ENCODE data around the gene MRPL1.
"Not testable (repeated sequence)": the region's sequence is repeated elsewhere in the genome, so short reads cannot be mapped to it uniquely, and the experiment has no call there.

The MRPL1 gene

DNA sequence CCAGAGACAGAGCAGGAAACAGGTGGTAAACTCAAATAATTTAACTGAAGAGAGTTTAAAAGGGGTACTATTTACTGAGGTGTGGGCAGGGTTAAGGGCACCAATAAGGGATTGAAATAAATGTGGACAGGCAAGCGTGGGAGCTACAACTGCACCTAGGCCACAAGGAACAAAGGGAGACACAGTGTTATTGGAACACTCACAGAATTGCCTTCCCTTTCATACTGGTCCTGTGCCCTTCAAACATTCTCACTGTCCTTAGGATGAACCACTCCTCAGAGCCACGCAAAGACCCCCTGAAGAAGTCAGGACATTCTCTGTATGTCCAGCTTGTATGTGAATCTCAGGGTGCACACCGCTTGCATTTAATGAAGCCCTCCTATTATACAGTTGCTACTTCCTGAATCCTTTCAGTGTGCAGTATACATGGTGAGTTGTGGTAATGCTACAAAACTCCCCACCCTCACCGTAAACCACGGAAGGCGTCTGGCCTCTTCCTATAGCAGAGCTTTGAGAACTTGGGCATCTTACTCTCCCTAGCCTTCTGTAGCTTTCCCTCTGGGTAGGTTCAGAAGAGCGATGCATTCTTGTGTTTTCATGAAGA lies 9.6 kb upstream of the MRPL1 start:
- no peak for DNase-seq

DNA sequence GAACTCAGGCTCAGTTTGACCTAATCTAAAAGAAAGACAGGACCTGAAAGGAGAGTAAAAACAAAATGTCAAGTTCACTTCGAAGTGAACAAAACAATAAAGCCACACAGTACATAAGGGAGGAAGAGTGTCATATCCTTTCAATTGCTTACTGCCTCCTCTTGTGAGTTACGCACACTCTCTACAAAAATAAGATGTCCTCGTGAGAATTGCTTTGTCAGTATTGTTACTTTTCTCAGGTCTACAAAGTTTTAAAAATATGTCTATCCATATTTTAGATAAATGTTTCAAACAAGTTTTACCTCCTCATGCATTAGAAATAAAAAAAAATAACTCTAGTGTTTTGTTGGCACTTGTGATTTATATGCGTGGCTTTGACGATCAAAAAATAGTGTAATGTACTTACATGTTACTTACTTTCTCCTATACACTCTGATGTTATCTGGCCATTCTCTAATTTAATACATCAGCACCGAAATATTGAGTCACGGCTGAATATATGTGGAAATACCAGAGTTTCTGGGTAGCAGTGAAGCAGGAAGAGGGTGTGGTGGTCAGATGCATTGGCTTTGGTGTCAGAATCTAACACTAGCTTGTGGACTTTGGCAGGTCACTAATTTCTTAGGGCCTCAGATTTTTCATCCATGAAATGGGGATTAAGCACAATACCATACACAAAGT lies 8.1 kb upstream of the MRPL1 start:
- no peak for DNase-seq

DNA sequence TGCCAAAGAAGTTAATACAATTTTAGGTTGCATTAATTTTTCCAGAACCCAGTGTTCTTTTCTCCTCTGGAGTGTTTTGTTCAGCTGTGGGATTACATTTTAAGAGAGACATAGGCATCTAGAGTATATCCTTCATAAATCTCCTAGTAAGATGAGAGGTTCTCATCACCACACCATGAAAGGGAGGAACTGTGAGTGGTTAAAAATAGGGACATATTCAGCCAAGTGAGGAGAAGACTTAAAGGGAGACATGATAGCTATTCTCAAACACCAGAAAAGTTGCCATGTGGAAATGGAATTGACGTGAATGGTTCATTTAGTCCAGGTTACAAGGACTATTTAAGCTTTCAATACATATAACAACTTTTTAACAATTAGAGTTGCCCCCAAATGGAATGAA lies 6.5 kb upstream of the MRPL1 start:
- no peak for DNase-seq

DNA sequence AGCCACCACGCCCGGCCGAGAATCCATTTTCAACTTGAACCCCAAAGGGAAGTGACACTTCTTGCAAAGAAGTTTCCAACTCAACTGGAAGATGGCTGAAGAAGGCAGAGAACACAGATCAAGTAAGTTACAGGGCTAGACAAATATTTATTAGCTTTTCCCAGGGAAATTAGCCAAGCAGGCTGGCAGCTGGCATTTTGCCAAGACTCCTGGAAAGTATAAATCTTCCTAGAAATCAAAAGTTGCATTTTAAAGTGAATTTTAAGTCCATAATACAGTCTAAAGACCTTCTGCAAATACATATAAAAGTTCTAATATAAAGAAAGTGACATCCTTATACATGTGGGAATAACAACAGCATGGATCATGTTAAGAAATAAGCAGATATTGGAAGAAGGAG lies 3.4 kb upstream of the MRPL1 start:
- no peak for DNase-seq

DNA sequence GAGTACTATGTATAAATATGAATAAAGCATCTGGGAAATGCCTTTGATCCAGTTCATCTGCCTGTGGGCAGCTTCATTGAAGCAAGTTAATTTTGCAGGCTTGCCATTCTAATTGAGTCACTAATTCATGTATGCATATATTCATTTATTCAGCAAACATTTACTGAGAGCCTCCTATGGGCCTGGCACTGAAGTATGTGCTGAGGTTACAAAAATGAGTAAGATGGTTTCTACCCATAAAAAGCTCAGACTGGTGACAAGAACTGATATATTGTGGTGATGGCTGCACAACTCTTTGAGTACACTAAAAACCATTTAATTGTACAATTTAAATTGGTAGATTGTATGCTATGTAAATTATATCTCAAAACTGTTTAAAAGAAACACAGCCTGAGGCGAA lies 1.1 kb upstream of the MRPL1 start:
- DNase-seq = no peak

DNA sequence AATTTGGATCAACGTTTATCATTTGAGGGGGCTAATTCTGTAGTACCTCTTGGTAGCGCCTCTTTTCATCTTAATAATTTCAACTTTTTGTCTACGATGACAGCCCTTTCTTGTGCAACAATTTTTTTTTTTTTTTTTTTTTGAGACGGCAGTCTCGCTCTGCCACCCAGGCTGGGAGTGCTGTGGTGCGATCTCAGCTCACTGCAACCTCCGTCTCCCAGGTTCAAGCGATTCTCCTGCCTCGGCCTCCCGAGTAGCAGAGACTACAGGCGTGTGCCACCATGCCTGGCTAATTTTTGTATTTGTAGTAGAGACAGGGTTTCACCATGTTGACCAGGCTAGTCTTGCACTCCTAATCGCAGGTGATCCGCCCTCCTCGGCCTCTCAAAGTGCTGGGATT lies 711 bp downstream of the MRPL1 start:
- DNase-seq = not testable (repeated sequence)

DNA sequence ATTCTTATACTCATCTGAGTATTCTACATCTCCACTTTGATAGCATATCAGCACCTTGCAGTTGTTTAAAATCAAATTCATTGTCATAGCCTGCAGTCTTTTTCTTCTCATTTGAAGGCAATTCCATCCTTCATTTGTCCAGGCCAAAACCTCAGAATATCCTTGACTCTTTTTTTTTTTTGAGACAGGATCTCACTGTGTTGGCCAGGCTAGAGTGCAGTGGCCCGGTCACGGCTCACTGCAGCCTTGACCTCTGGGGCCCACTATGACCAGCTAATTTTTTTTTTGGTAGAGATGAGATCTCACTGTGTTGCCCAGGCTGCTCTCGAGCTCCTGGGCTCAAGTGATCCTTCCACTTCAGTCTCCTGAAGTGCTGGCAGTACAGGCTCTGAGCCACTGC lies 2.6 kb downstream of the MRPL1 start:
- no peak for DNase-seq

DNA sequence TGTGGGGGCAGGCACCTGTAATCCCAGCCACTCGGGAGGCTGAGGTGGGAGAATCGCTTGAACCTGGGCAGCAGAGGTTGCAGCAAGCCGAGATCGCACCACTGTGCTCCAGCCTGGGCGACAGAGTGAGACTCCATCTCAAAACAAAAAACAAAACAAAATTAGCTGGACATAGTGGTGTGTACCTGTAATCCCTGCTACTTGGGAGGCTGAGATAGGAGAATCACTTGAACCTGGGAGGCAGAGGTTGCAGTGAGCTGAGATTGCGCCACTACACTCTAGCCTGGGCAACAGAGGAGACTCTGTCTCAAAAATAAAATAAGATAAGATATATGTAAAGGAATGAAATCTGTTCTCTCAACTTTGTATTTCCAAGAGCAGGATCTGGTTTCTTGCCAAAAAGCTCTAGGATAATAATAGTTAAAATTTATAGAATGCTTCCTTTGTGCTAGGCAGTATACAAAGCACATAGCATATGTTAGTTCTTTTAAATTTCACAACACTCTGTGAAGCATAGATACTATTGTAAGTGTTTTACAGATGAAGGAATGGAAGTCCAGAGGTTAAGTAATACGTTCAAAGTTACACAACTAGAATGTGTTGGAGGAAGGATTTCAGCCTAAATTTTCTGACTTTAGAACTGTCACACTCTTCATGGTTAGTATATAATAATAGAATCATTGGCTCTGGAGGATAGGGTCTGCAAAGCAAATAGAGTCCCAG lies 10.3 kb downstream of the MRPL1 start:
- DNase-seq = no peak

DNA sequence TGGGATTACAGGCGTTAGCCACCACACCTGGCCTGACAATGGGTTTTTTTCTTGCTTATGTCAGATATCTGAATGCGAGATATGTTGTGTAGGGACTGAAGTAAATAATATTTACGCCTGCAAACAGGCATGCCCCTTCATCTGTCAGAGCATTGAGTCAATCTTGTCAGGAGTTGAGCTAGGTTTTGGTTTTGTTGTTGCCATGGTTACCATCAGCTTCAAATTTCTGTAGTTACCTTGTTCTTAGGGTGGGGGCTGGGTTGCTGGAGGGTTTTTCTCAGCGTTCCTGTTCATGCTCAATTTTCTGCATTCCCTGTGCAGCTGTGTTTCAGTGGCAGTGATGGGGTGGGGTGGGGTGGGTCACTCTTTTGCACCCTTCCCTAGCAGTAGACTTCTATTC lies 14.5 kb downstream of the MRPL1 start:
- DNase-seq = no peak

DNA sequence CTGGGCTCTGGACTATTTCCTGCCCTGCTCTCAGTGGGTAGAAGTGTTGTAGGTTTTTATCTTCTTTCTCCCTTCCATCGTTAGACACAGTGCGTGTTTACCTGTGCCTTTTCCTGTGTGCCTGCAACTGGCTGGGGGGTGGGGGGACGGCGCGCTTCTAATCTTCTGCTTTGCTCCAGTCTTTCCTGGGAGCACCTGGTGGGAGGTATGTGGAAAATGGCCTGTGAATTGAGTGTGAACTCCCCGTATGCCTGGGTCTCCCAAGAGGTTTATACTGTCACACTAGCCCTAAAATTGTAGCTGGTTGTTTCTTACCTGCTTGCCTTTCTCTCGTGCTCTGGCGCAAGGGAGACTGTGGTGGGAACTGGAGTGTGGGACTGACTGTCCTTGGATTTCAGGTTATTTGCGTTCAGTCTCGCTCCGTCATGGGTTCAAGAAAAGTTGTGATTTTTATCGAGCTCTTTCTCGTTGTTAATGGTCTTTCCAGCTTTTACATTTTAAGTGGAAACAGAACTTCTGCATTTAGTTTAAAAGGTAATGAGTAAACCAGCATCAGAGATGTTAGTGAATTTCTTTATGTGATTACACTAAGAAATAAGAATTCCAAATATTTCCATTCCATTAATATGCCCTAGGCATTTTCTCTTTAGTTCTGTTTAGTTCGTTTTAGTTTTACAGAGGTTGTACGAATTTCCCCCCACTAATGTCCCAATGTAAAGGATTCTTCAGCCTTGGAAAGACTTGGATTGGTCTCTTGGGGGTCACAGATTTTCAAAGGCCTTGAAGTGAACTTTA lies 15.3 kb downstream of the MRPL1 start:
- DNase-seq = no peak

DNA sequence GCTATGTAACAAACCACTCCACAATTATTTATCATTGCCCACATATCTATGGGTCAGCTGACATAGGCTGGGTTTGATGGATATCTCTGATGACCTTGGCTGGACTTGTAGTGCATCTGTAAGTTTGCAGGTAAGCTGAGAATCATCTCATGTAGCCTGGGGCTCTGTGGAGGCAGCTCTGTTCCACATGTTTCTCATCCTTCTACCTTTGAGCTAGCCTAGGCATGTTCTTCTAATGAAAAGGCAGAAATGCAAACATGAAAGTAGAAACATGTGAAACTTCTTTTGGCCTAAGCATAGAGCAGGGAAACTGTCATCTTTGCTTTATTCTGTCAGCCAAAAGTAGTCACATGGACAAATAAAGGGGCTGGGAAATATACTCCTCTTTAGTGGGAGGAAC lies 18.2 kb downstream of the MRPL1 start:
- DNase-seq = no peak

DNA sequence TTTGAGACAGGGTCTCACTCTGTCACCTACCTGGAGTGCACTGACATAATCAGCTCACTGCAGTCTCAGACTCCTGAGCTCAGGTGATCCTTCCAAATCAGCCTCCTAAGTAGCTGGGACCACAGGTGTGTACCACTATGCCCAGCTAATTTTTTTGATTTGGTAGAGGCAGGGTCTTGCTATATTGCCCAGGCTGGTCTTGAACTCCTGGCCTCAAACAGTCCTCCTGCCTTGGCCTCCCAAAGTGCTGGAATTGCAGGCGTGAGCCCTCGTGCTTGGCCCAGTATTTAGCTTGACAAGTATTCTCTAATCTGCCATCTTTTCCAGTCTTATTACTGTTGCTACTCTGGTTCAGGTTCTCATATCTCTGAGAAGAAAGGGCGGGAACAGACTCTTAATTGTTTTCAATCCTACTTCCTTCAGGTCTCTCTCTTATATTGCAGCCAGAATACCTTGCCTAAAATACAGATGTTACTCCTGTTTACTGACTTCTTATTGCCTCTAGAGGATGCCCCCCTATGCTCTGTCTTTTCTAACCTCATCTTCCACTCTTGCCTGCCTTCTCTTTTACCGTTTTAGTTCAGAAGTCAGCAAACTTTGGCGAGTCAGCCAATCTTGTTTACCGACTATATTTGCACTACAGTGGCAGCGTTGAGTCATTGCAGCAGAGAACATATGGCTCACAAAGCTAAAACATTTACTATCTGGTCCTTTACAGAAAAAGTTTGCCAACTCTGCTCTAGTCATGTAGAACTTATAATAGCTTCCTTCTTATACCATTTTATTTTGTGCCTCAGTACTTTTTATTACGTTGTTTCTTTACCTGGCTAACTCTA lies 19.0 kb downstream of the MRPL1 start:
- DNase-seq = no peak

DNA sequence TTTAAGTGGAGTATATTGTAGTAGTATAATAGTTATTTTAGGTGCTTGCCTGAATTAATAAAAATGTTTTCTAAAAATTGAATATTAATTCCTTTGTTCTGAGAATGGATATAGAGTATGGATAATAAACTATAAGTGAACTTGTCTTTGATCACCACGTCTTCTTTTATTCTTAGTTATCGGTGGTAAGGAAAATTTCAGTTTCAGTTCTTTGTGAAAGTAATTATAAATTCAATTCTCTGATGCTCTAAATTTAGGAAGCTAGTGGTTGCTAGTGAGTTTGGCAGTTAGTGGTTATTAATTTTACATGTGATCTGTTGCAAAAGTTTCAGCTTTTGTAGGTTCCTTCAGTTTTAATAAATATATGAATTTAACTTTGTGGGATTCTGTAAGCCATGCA lies 30.8 kb downstream of the MRPL1 start:
- DNase-seq = no peak

DNA sequence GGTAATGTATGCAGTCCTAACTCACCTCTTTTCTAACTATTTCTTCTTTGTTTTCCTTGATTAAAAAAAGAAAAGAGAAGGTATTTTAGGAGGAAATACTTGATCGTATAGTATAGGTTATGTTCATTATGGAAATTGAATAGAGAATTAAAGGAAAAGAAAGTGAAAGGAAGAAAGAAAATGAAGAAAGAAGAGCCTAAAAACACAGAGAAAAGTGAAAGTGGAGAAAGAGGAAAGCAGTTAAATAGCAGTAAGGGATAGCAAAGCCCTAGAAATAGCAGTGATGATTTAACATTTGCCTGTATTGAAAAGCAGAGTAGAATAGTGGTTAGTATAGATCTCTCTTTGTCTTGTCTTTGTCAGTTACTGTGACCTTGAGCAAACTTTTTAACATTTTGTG lies 37.0 kb downstream of the MRPL1 start:
- DNase-seq = no peak

DNA sequence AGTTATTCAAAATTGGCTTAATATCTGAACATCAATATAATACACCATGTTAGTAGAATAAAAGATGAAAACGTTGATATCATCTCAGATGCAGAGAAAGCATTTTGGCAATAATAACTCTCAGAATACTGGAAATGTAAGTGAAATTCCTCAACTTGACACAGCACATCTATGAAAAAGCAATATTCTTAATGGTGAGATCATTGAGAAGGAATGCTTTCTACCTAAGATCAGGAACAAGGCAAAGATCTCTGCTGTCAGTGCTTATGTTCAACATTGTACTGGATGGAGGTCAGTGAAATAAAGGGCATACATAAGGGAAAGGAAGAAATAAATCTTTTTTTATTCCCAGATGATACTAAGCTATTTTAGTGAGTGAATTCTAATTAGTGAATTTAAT lies 40.6 kb downstream of the MRPL1 start:
- DNase-seq = no peak

DNA sequence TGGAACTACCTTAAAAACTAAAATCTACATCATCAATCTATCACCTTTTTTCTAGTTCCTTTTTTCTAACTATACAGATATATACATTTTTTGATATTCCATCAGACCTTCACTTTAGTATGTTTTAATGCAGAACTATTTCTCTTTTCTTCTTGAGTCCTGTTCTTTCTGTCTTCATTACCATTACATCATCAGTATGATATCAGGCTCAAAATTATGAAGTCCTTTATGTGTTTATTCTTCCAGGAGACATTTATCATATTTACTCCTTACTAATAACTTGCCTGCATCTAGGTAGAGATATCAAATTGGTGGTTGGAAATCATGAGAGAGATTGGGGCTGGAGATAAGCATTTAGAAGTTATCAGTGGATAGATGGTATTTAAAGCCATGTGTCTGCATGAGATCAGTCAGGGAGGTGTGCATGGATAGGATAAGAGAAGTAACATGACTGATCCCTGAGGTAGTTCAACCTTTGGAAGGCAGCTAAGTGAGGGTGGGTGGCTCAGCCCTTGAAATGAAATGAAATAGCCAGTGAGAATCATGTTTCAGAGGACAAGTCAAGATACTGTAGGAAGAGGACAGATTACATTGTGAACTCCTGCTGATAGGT lies 43.1 kb downstream of the MRPL1 start:
- no peak for DNase-seq

DNA sequence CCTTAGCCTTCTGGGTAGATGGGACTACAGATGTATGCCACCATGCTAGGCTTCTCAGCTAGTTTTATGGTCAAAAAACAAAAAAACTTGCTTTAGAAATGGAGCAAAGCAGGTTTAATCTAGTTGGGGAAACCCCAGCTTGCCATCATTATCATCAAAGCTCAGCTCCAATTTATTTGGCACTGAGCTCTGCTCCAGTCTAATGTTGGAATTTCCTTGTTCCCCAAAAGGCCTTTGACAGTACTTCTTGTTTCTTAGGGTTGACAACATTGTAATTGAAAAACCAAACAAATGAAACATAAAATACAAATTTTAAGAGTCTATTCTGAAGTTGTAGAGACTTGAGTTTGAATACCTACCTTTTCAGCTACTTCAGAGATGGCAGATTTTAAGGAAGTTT lies 48.0 kb downstream of the MRPL1 start:
- DNase-seq = no peak

DNA sequence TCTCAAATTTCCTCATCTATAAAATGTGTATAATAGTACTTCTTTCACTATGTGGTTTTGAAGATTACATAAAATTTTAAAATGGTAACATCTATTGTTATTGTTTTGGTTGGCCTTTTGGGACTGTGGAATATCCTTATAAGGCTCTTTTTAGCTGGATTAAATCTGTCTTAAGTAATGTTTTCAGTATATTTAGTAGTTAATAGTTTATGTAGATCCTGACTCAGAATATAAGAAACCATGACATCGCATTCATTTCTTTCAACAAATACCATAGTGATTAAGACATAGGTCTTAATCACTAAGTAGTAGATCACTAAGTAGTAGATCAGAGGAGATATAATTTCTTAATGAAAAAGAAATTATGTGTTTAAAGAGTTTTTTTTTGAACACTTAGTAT lies 48.5 kb downstream of the MRPL1 start:
- DNase-seq = no peak

DNA sequence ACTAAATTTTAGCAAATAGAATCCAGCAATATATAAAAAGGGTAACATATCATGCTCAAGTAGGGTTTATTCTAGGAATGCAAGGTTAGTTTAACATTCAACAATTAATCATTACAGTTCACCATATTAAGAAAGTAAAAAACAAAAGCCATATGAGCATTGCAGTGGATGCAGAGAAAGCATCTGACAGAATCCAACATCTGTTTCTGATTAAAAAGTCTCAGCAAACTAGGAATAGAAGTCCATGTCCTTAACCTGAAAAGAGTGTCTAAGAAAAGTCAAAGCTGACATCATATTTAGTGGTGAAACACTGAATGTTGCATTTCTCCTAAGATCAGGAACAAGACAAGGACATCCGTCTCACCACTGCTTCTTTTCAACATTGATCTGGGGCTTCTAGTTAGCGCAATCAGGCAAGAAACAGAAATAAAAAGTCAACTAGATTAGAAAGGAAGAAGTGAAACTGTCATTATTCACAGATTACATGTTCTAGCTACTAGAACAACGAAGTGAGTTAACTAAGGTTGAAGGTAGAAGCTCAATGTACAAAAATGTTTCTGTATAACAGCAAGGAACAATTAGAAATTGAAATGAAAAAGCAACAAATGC lies 49.3 kb downstream of the MRPL1 start:
- DNase-seq = no peak

DNA sequence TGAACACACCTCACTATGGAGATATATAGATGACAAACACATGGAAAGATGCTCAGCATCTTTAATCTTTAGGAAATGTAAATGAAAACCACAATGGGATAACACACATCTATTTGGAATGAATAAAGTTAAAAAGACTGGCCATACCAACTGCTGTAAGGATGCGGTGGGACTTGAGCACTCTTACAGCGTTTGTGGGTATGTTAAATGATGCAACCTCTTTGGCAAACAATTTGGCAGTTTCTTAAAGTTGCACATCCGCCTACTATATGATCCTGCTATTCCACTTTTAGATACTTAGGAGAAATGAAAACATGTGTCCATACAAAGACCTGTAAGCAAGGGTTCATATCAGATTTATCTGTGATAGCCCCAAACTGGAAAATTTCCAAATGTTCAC lies 50.7 kb downstream of the MRPL1 start:
- no peak for DNase-seq

DNA sequence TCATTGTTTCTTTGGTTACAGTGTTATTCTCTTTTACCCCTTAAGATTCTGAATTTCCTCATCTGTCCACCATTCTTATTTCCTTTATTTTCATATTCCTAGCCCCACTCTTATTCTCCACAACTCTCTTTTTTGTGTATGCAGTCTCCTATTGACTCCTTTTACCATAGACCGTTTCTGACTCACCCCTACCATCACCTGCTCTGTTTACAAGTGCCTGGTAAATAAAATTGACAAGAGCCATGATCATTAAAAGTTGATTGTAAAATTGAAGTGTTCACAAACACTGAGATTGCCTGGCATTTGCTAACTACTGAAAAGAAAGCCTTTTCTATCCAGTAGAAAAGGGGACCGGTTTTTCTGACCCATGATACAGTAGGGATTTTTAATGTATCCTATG lies 54.4 kb downstream of the MRPL1 start:
- no peak for DNase-seq

DNA sequence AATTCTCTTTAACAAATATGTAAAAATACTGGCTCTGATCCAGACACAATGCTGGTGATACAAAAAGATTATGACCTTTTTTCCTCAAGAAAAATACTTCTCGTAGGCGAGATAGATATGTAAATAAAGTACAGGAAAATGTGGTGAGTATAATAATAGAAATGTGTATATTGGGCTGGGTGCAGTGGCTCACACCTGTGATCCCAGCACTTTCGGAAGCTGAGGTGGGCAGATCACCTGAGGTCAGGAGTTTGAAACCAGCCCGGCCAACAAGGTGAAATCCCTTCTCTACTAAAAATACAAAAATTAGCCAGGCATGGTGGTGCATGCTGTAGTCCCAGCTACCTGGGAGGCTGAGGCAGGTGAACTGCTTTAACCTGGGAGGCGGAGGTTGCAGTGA lies 55.0 kb downstream of the MRPL1 start:
- DNase-seq = no peak

Data from cortex of kidney (tissue), 1 donor.